ENCODE data around the gene MKI67. TPM values are rescaled to one million over a fixed set of nuclear protein-coding genes. Genes with fewer than 3 reads are reported as not detected.
A peak's percentile ranks its signal among the peaks of the same experiment; 100 is the strongest.

MKI67 gene
- total RNA-seq, 2 experiments from 2014 or later = 333 to 418 TPM

GRCh38 chr10:128062331-128062880 is 63.8 kb downstream of the MKI67 start:
- no peaks in the 10 kb centered on the region for H3K27me3 Mint-ChIP-seq
- H3K4me3 Mint-ChIP-seq = peak overlapping the region; percentile 58
- CTCF ChIA-PET = interaction anchor here (1.0 to 5.7 kb wide), 8 partner anchors 9 to 88 kb away, joined by 3 to 77 read pairs (median 5); no protein-coding TSS in a partner anchor
- peak overlapping the region; percentile 82 for H3K27ac Mint-ChIP-seq
- peaks cover 4% of the 10 kb centered on the region for H3K9me3 Mint-ChIP-seq (ENCODE audit: low read depth)
- DNase-seq (no peak), ATAC-seq (peak; percentile 2)
- H3K4me1 Mint-ChIP-seq = peaks cover 59% of the 10 kb centered on the region
- H3K36me3 Mint-ChIP-seq = peaks cover 34% of the 10 kb centered on the region

- Mint-ChIP-seq H3K4me3 (no peak overlapping the region), H3K4me1 (peaks cover 56% of the 10 kb centered on the region), H3K9me3 (ENCODE audit: low read depth) (no peaks in the 10 kb centered on the region), H3K36me3 (peaks cover 26% of the 10 kb centered on the region), H3K27me3 (no peaks in the 10 kb centered on the region), H3K27ac (no peak overlapping the region)
- ATAC-seq = no peak
- DNase-seq = no peak
- CTCF ChIA-PET = interaction anchor here (0.9 to 5.7 kb wide), 8 partner anchors 8 to 150 kb away, joined by 3 to 77 read pairs (median 4); no protein-coding TSS in a partner anchor
These were observed 64.6 kb downstream of the MKI67 start for GRCh38 chr10:128061306-128062300.

GRCh38 chr10:128060341-128061250 is 65.6 kb downstream of the MKI67 start:
- Mint-ChIP-seq H3K4me3 (no peak overlapping the region), H3K27me3 (no peaks in the 10 kb centered on the region), H3K36me3 (peaks cover 24% of the 10 kb centered on the region), H3K4me1 (peaks cover 49% of the 10 kb centered on the region), H3K27ac (no peak overlapping the region), H3K9me3 (ENCODE audit: low read depth) (no peaks in the 10 kb centered on the region)
- CTCF ChIA-PET = interaction anchor here (1.2 to 5.7 kb wide), 6 partner anchors 9 to 25 kb away, joined by 4 to 77 read pairs (median 15); no protein-coding TSS in a partner anchor
- ATAC-seq = no peak
- no peak for DNase-seq

- Mint-ChIP-seq H3K27ac (no peak overlapping the region), H3K27me3 (no peaks in the 10 kb centered on the region), H3K4me1 (peaks cover 42% of the 10 kb centered on the region), H3K9me3 (ENCODE audit: low read depth) (no peaks in the 10 kb centered on the region), H3K36me3 (peaks cover 25% of the 10 kb centered on the region), H3K4me3 (no peak overlapping the region)
- ATAC-seq = no peak
- CTCF ChIA-PET = interaction anchor here (2.9 kb wide), 1 partner anchor 25 kb away, joined by 21 read pairs; no protein-coding TSS in a partner anchor
- no peak for DNase-seq
These were observed 66.3 kb downstream of the MKI67 start for GRCh38 chr10:128059982-128060293.

GRCh38 chr10:128059266-128059981 is 66.8 kb downstream of the MKI67 start:
- Mint-ChIP-seq H3K4me1 (peaks cover 37% of the 10 kb centered on the region), H3K27me3 (no peaks in the 10 kb centered on the region), H3K27ac (peak overlapping the region; percentile 31), H3K9me3 (ENCODE audit: low read depth) (no peaks in the 10 kb centered on the region), H3K4me3 (no peak overlapping the region), H3K36me3 (peaks cover 22% of the 10 kb centered on the region)
- CTCF ChIA-PET = interaction anchor here (1.2 to 2.9 kb wide), 3 partner anchors 10 to 90 kb away, joined by 3 to 21 read pairs (median 15); no protein-coding TSS in a partner anchor
- no peak for DNase-seq
- ATAC-seq = no peak

GRCh38 chr10:128058750-128059134 is 67.5 kb downstream of the MKI67 start:
- H3K27me3 Mint-ChIP-seq = no peaks in the 10 kb centered on the region
- no peak overlapping the region for H3K27ac Mint-ChIP-seq
- H3K9me3 Mint-ChIP-seq (ENCODE audit: low read depth) = no peaks in the 10 kb centered on the region
- peaks cover 30% of the 10 kb centered on the region for H3K4me1 Mint-ChIP-seq
- no peak overlapping the region for H3K4me3 Mint-ChIP-seq
- CTCF ChIA-PET = interaction anchor here (1.2 to 2.9 kb wide), 3 partner anchors 10 to 90 kb away, joined by 3 to 21 read pairs (median 15); no protein-coding TSS in a partner anchor
- DNase-seq (no peak), ATAC-seq (no peak)
- peaks cover 22% of the 10 kb centered on the region for H3K36me3 Mint-ChIP-seq

GRCh38 chr10:128058106-128058749 is 68.0 kb downstream of the MKI67 start:
- H3K27me3 Mint-ChIP-seq = no peaks in the 10 kb centered on the region
- H3K36me3 Mint-ChIP-seq = peaks cover 22% of the 10 kb centered on the region

GRCh38 chr10:128056303-128057050 is 69.7 kb downstream of the MKI67 start:
- Mint-ChIP-seq H3K27me3 (no peaks in the 10 kb centered on the region), H3K4me1 (peaks cover 10% of the 10 kb centered on the region), H3K9me3 (ENCODE audit: low read depth) (no peaks in the 10 kb centered on the region), H3K4me3 (no peak overlapping the region), H3K36me3 (peaks cover 31% of the 10 kb centered on the region), H3K27ac (no peak overlapping the region)
- ATAC-seq (no peak), DNase-seq (no peak)
- CTCF ChIA-PET = interaction anchor here (1.1 kb wide), 1 partner anchor 21 kb away, joined by 4 read pairs; no protein-coding TSS in a partner anchor

More at GRCh38 chr10:128058106-128058749, 68.0 kb downstream of the MKI67 start:
- DNase-seq = no peak
- no peak for ATAC-seq
- CTCF ChIA-PET = interaction anchor here (1.2 to 2.9 kb wide), 3 partner anchors 11 to 91 kb away, joined by 3 to 21 read pairs (median 15); no protein-coding TSS in a partner anchor
- Mint-ChIP-seq H3K27ac (no peak overlapping the region), H3K4me3 (no peak overlapping the region), H3K4me1 (peaks cover 25% of the 10 kb centered on the region), H3K9me3 (ENCODE audit: low read depth) (no peaks in the 10 kb centered on the region)

- CTCF ChIA-PET = interaction anchor here (1.0 to 2.0 kb wide), 3 partner anchors 11 to 44 kb away, joined by 5 read pairs; no protein-coding TSS in a partner anchor
- Mint-ChIP-seq H3K4me3 (no peak overlapping the region), H3K9me3 (ENCODE audit: low read depth) (no peaks in the 10 kb centered on the region), H3K27me3 (no peaks in the 10 kb centered on the region), H3K4me1 (peaks cover 19% of the 10 kb centered on the region), H3K27ac (no peak overlapping the region), H3K36me3 (peaks cover 34% of the 10 kb centered on the region)
- DNase-seq (no peak), ATAC-seq (no peak)
These were observed 71.0 kb downstream of the MKI67 start for GRCh38 chr10:128055061-128055868.

GRCh38 chr10:128054163-128054970 is 71.9 kb downstream of the MKI67 start:
- Mint-ChIP-seq H3K36me3 (peaks cover 35% of the 10 kb centered on the region), H3K27me3 (no peaks in the 10 kb centered on the region), H3K9me3 (ENCODE audit: low read depth) (no peaks in the 10 kb centered on the region), H3K4me1 (peaks cover 22% of the 10 kb centered on the region), H3K27ac (no peak overlapping the region), H3K4me3 (no peak overlapping the region)
- no peak for ATAC-seq
- CTCF ChIA-PET = interaction anchor here (1.0 to 7.5 kb wide), 5 partner anchors 10 to 43 kb away, joined by 5 to 77 read pairs (median 5); no protein-coding TSS in a partner anchor
- DNase-seq = no peak
